HepG2 (cell line): ENCODE measurements around the gene IZUMO2. TPM values are rescaled to one million over a fixed set of nuclear protein-coding genes. Genes with fewer than 3 reads are reported as not detected.

ENCODE experiments used
- AGO2 ChIP-seq: fragments of 200-400 bp; formaldehyde crosslinking; optimal IDR thresholded peaks from 2 replicates; pipeline ENCODE3; 2017; ENCODE audit warnings: mild to moderate bottlenecking, low read depth, low read length, moderate library complexity
- GABPB1 ChIP-seq: IDR thresholded peaks from 2 replicates; pipeline ENCODE4 v1.6.1; 2016; ENCODE audit warnings: mild to moderate bottlenecking, missing genetic modification reagents, moderate library complexity, missing compliant biosample characterization
- IKZF1 ChIP-seq: fragments of 450-650 bp; IDR thresholded peaks from 2 replicates; pipeline ENCODE4 v1.7.1; 2016
- ISL2 ChIP-seq: sonication (generic); formaldehyde crosslinking; IDR thresholded peaks from 2 replicates; pipeline ENCODE4 v1.5.0; 2020; ENCODE audit warnings: missing genetic modification reagents
- MIER2 ChIP-seq: IDR thresholded peaks from 2 replicates; pipeline ENCODE4 v1.6.1; 2016; ENCODE audit warnings: missing biosample characterization, missing genetic modification reagents
- PCBP1 ChIP-seq: fragments of 200-400 bp; formaldehyde crosslinking; IDR thresholded peaks from 2 replicates; pipeline ENCODE4 v1.6.1; 2017; ENCODE audit warnings: mild to moderate bottlenecking, low read depth, low read length, borderline replicate concordance
- SMAD9 ChIP-seq: sonication (generic); formaldehyde crosslinking; IDR thresholded peaks from 2 replicates; pipeline ENCODE4 v1.5.1; 2020; ENCODE audit warnings: mild to moderate bottlenecking, missing genetic modification reagents
- TBX3 ChIP-seq: fragments of 450-650 bp; IDR thresholded peaks from 2 replicates; pipeline ENCODE4 v1.6.1; 2017; ENCODE audit warnings: antibody characterized with exemption, mild to moderate bottlenecking, inconsistent platforms, borderline replicate concordance
- ZFP36 ChIP-seq: fragments of 150-350 bp; IDR thresholded peaks from 2 replicates; pipeline ENCODE4 v1.6.1; 2018; ENCODE audit warnings: borderline replicate concordance, low read length, low read depth; ENCODE audit not compliant: partially characterized antibody
- ZNF121 ChIP-seq: sonication (generic); formaldehyde crosslinking; IDR thresholded peaks from 2 replicates; pipeline ENCODE4 v1.5.0; 2020; ENCODE audit warnings: mild to moderate bottlenecking, missing genetic modification reagents
- ZNF354B ChIP-seq: sonication (generic); formaldehyde crosslinking; IDR thresholded peaks from 2 replicates; pipeline ENCODE4 v1.8.0; 2022; ENCODE audit warnings: mild to moderate bottlenecking, missing genetic modification reagents
- polyA plus RNA-seq, 8 experiments: library from polyadenylated mRNA; depleted of rRNA in 3 of 8; stranded (reverse) in 7 of 8; unstranded in 1 of 8; fragments of >200 nt; fragmentation: Illumina TruSeq in 4 of 8; extraction: Trizol in 4 of 8; gene quantifications; 2 replicates each; pipeline versions ENCODE4 v1.2.1 to v1.2.3, GENCODE V29; 2011 to 2016; ENCODE audit warnings: low read depth in 4 of 8, missing spikeins in 1 of 8, mixed read lengths in 1 of 8; ENCODE audit not compliant: insufficient read depth in 1 of 8
- total RNA-seq, 5 experiments: library from RNA; depleted of rRNA; stranded (reverse); fragments of >200 nt; fragmentation: Illumina TruSeq; extraction: Trizol; gene quantifications; 2 replicates each; pipeline ENCODE4 v1.2.3, GENCODE V29; 2016; ENCODE audit warnings: low read depth in 1 of 5
- TF ChIP-seq, protein P1 (sequence below): sonication (generic); formaldehyde crosslinking; IDR thresholded peaks from 2 replicates; pipeline ENCODE4 v1.4.0; 2020; ENCODE audit warnings: missing genetic modification reagents, borderline replicate concordance
- TF ChIP-seq, protein P2 (sequence below): sonication (generic); formaldehyde crosslinking; IDR thresholded peaks from 2 replicates; pipeline ENCODE4 v1.4.0; 2020; ENCODE audit warnings: missing genetic modification reagents
- TF ChIP-seq, protein P3 (sequence below): sonication (generic); formaldehyde crosslinking; IDR thresholded peaks from 2 replicates; pipeline ENCODE4 v1.4.0; 2020; ENCODE audit warnings: missing genetic modification reagents, borderline replicate concordance
- TF ChIP-seq, protein P4 (sequence below): sonication (generic); formaldehyde crosslinking; IDR thresholded peaks from 2 replicates; pipeline ENCODE4 v1.5.0; 2020; ENCODE audit warnings: mild to moderate bottlenecking, missing genetic modification reagents
- TF ChIP-seq, protein P5 (sequence below): sonication (generic); formaldehyde crosslinking; IDR thresholded peaks from 2 replicates; pipeline ENCODE4 v1.5.0; 2020; ENCODE audit warnings: missing genetic modification reagents

IZUMO2 gene
- total and polyA plus RNA-seq, 2 of the 13 experiments (the other 11 are each of a cell fraction or from before 2014, with no cell fraction given): not detected

GRCh38 chr19:50204811-50205675 lies 42.0 kb upstream of the IZUMO2 start (continued):
- TF ChIP-seq, protein P1, sequence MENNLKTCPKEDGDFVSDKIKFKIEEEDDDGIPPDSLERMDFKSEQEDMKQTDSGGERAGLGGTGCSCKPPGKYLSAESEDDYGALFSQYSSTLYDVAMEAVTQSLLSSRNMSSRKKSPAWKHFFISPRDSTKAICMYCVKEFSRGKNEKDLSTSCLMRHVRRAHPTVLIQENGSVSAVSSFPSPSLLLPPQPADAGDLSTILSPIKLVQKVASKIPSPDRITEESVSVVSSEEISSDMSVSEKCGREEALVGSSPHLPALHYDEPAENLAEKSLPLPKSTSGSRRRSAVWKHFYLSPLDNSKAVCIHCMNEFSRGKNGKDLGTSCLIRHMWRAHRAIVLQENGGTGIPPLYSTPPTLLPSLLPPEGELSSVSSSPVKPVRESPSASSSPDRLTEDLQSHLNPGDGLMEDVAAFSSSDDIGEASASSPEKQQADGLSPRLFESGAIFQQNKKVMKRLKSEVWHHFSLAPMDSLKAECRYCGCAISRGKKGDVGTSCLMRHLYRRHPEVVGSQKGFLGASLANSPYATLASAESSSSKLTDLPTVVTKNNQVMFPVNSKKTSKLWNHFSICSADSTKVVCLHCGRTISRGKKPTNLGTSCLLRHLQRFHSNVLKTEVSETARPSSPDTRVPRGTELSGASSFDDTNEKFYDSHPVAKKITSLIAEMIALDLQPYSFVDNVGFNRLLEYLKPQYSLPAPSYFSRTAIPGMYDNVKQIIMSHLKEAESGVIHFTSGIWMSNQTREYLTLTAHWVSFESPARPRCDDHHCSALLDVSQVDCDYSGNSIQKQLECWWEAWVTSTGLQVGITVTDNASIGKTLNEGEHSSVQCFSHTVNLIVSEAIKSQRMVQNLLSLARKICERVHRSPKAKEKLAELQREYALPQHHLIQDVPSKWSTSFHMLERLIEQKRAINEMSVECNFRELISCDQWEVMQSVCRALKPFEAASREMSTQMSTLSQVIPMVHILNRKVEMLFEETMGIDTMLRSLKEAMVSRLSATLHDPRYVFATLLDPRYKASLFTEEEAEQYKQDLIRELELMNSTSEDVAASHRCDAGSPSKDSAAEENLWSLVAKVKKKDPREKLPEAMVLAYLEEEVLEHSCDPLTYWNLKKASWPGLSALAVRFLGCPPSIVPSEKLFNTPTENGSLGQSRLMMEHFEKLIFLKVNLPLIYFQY (CRISPR knock-in tag): no peak
- TF ChIP-seq MIER2 (CRISPR knock-in tag) (no peak), GABPB1 (CRISPR knock-in tag) (peak; percentile 63; the same call in 1 of the 2 replicates), ZNF121 (0 out of 2 replicates have a peak, but pooled peaks have one; percentile 32), TBX3 (no peak), ISL2 (CRISPR knock-in tag) (no peak), AGO2 (peak; percentile 75), SMAD9 (CRISPR knock-in tag) (no peak), ZFP36 (no peak), ZNF354B (CRISPR knock-in tag) (no peak), PCBP1 (no peak), IKZF1 (no peak)
- TF ChIP-seq, protein P2, sequence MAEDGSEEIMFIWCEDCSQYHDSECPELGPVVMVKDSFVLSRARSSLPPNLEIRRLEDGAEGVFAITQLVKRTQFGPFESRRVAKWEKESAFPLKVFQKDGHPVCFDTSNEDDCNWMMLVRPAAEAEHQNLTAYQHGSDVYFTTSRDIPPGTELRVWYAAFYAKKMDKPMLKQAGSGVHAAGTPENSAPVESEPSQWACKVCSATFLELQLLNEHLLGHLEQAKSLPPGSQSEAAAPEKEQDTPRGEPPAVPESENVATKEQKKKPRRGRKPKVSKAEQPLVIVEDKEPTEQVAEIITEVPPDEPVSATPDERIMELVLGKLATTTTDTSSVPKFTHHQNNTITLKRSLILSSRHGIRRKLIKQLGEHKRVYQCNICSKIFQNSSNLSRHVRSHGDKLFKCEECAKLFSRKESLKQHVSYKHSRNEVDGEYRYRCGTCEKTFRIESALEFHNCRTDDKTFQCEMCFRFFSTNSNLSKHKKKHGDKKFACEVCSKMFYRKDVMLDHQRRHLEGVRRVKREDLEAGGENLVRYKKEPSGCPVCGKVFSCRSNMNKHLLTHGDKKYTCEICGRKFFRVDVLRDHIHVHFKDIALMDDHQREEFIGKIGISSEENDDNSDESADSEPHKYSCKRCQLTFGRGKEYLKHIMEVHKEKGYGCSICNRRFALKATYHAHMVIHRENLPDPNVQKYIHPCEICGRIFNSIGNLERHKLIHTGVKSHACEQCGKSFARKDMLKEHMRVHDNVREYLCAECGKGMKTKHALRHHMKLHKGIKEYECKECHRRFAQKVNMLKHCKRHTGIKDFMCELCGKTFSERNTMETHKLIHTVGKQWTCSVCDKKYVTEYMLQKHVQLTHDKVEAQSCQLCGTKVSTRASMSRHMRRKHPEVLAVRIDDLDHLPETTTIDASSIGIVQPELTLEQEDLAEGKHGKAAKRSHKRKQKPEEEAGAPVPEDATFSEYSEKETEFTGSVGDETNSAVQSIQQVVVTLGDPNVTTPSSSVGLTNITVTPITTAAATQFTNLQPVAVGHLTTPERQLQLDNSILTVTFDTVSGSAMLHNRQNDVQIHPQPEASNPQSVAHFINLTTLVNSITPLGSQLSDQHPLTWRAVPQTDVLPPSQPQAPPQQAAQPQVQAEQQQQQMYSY (CRISPR knock-in tag): no peak
- TF ChIP-seq, protein P3, sequence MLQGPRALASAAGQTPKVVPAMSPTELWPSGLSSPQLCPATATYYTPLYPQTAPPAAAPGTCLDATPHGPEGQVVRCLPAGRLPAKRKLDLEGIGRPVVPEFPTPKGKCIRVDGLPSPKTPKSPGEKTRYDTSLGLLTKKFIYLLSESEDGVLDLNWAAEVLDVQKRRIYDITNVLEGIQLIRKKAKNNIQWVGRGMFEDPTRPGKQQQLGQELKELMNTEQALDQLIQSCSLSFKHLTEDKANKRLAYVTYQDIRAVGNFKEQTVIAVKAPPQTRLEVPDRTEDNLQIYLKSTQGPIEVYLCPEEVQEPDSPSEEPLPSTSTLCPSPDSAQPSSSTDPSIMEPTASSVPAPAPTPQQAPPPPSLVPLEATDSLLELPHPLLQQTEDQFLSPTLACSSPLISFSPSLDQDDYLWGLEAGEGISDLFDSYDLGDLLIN: no peak
- TF ChIP-seq, protein P4, sequence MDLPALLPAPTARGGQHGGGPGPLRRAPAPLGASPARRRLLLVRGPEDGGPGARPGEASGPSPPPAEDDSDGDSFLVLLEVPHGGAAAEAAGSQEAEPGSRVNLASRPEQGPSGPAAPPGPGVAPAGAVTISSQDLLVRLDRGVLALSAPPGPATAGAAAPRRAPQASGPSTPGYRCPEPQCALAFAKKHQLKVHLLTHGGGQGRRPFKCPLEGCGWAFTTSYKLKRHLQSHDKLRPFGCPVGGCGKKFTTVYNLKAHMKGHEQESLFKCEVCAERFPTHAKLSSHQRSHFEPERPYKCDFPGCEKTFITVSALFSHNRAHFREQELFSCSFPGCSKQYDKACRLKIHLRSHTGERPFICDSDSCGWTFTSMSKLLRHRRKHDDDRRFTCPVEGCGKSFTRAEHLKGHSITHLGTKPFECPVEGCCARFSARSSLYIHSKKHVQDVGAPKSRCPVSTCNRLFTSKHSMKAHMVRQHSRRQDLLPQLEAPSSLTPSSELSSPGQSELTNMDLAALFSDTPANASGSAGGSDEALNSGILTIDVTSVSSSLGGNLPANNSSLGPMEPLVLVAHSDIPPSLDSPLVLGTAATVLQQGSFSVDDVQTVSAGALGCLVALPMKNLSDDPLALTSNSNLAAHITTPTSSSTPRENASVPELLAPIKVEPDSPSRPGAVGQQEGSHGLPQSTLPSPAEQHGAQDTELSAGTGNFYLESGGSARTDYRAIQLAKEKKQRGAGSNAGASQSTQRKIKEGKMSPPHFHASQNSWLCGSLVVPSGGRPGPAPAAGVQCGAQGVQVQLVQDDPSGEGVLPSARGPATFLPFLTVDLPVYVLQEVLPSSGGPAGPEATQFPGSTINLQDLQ (CRISPR knock-in tag): no peak
- TF ChIP-seq, protein P5, sequence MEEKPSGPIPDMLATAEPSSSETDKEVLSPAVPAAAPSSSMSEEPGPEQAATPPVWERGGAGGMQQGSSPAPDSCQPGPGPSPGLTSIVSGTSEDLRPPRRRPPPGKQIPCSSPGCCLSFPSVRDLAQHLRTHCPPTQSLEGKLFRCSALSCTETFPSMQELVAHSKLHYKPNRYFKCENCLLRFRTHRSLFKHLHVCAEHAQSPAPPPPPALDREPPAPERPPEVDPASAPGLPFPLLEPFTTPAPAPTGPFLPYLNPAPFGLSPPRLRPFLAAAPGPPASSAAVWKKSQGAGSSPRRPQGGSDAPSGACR (CRISPR knock-in tag): no peak
